ENCODE results near the gene COX6A2.

DNA sequence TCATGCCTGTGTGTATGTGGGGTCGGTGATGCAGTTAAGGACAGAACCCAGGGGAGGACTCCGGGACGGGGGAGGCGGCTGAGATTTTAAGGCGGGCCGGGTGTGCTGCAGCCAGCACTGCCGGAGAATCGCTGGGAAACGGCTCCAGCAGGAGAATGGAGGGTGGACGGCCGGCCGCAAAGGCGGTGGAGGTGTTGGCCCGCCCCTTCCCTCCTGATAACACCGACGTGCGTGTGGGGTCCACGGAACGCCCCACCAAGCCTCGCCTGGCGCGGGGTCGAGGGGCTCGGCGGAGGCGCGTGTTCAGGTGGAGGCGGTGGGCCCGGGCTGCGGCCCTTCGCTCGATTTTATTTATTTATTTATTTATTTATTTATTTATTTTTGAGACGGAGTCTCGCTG lies 13.8 kb upstream of the COX6A2 start:
- TF ChIP-seq EZH2 (IDR thresholded peaks at IDR 0.05; ENCODE audit: low read depth), result no peak
- TF ChIP-seq, protein P1, sequence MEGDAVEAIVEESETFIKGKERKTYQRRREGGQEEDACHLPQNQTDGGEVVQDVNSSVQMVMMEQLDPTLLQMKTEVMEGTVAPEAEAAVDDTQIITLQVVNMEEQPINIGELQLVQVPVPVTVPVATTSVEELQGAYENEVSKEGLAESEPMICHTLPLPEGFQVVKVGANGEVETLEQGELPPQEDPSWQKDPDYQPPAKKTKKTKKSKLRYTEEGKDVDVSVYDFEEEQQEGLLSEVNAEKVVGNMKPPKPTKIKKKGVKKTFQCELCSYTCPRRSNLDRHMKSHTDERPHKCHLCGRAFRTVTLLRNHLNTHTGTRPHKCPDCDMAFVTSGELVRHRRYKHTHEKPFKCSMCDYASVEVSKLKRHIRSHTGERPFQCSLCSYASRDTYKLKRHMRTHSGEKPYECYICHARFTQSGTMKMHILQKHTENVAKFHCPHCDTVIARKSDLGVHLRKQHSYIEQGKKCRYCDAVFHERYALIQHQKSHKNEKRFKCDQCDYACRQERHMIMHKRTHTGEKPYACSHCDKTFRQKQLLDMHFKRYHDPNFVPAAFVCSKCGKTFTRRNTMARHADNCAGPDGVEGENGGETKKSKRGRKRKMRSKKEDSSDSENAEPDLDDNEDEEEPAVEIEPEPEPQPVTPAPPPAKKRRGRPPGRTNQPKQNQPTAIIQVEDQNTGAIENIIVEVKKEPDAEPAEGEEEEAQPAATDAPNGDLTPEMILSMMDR (conservative IDR thresholded peaks at IDR 0.05), result no peak
